ENCODE data around the gene H2AZ2. TPM values are rescaled to one million over a fixed set of nuclear protein-coding genes. Genes with fewer than 3 reads are reported as not detected.

The H2AZ2 gene
- total and polyA plus RNA-seq, 8 donors = 113 to 286 (median 228) TPM

GRCh38 chr7:44784364-44784763 lies 63.5 kb downstream of the H2AZ2 start:
- TF ChIP-seq CTCF (IDR thresholded peaks at IDR 0.05) = no peak
- ATAC-seq (no peak), DNase-seq (no peak)

GRCh38 chr7:44783407-44783806 lies 64.5 kb downstream of the H2AZ2 start:
- no peak for ATAC-seq
- no peak for TF ChIP-seq CTCF (IDR thresholded peaks at IDR 0.05)
- H3K36me3 ChIP-seq = no peaks in the 10 kb centered on the region

More at GRCh38 chr7:44784364-44784763, 63.5 kb downstream of the H2AZ2 start:
- Histone ChIP-seq H3K4me1 (no peaks in the 10 kb centered on the region), H3K9me3 (peaks cover 0 to 5% of the 10 kb centered on the region in 2 donors), H3K4me3 (no peak overlapping the region), H3K27ac (no peak overlapping the region), H3K27me3 (no peaks in the 10 kb centered on the region), H3K36me3 (no peaks in the 10 kb centered on the region)
- intact Hi-C loops (cut with DNase I) = no loop called here

GRCh38 chr7:44782460-44782859 lies 65.4 kb downstream of the H2AZ2 start:
- Histone ChIP-seq H3K27ac (no peak overlapping the region), H3K27me3 (no peaks in the 10 kb centered on the region), H3K4me1 (no peaks in the 10 kb centered on the region), H3K9me3 (peaks cover 0 to 5% of the 10 kb centered on the region in 2 donors), H3K36me3 (no peaks in the 10 kb centered on the region), H3K4me3 (no peak overlapping the region)
- intact Hi-C loops (cut with DNase I) = no loop called here
- no peak for ATAC-seq
- TF ChIP-seq CTCF (IDR thresholded peaks at IDR 0.05) = no peak
- no peak for DNase-seq

More at GRCh38 chr7:44783407-44783806, 64.5 kb downstream of the H2AZ2 start:
- no peak for DNase-seq
- no peak overlapping the region for H3K4me3 ChIP-seq
- no peak overlapping the region for H3K27ac ChIP-seq
- H3K4me1 ChIP-seq = no peaks in the 10 kb centered on the region
- intact Hi-C loops (cut with DNase I) = no loop called here
- peaks cover 0 to 5% of the 10 kb centered on the region in 2 donors for H3K9me3 ChIP-seq
- H3K27me3 ChIP-seq = no peaks in the 10 kb centered on the region

Other genes with a start within 250 kb of the H2AZ2 start
- 100 to 1,000 TPM; 159 to 184 TPM for gene OGDH, start 241.5 kb downstream of the H2AZ2 start, total RNA-seq
- gene OGDH, start 241.5 kb downstream of the H2AZ2 start, polyA plus RNA-seq (ENCODE audit: insufficient read length in 6 of 6) = 10 to 100 TPM; 46.6 to 58.5 (median 55.4) TPM
- 10 to 100 TPM; 94.5 to 96.1 TPM for gene ZMIZ2, start 99.2 kb downstream of the H2AZ2 start, total RNA-seq
- 10 to 100 TPM; 54.0 to 79.5 (median 63.9) TPM for gene ZMIZ2, start 99.2 kb downstream of the H2AZ2 start, polyA plus RNA-seq (ENCODE audit: insufficient read length in 6 of 6)
- gene PPIA, start 51.4 kb downstream of the H2AZ2 start, total RNA-seq = 1,000 to 10,000 TPM; 1,404 to 1,630 TPM
- gene PPIA, start 51.4 kb downstream of the H2AZ2 start, polyA plus RNA-seq (ENCODE audit: insufficient read length in 6 of 6) = 1,000 to 10,000 TPM; 1,038 to 1,157 (median 1,080) TPM
- gene PURB, start 37.4 kb upstream of the H2AZ2 start, total RNA-seq = 10 to 100 TPM; 23.5 to 26.3 TPM
- gene PURB, start 37.4 kb upstream of the H2AZ2 start, polyA plus RNA-seq (ENCODE audit: insufficient read length in 6 of 6) = 10 to 100 TPM; 33.7 to 38.7 (median 36.4) TPM
- 10 to 100 TPM; 23.9 to 40.9 TPM for gene MYO1G, start 130.9 kb upstream of the H2AZ2 start, total RNA-seq
- 1 to 10 TPM; 1.1 to 1.7 (median 1.5) TPM for gene MYO1G, start 130.9 kb upstream of the H2AZ2 start, polyA plus RNA-seq (ENCODE audit: insufficient read length in 6 of 6)
- gene CCM2, start 152.1 kb upstream of the H2AZ2 start, total RNA-seq = 10 to 100 TPM; 43.4 to 50.1 TPM
- gene CCM2, start 152.1 kb upstream of the H2AZ2 start, polyA plus RNA-seq (ENCODE audit: insufficient read length in 6 of 6) = 10 to 100 TPM; 23.0 to 31.2 (median 28.1) TPM
- gene NACAD, start 240.9 kb upstream of the H2AZ2 start, total RNA-seq = 1 to 10 TPM; 2.0 to 7.3 TPM
- 10 to 100 TPM in 2 of 6 donors, 1 to 10 TPM in 4; 9.0 to 10.9 (median 9.6) TPM for gene NACAD, start 240.9 kb upstream of the H2AZ2 start, polyA plus RNA-seq (ENCODE audit: insufficient read length in 6 of 6)